ENCODE results near the gene IGLL1. TPM values are rescaled to one million over a fixed set of nuclear protein-coding genes. Genes with fewer than 3 reads are reported as not detected.
"Not testable (repeated sequence)": the region's sequence is repeated elsewhere in the genome, so short reads cannot be mapped to it uniquely, and the experiment has no call there.

Gene IGLL1
- total RNA-seq, 1 donor from 2014 or later = not detected

DNA sequence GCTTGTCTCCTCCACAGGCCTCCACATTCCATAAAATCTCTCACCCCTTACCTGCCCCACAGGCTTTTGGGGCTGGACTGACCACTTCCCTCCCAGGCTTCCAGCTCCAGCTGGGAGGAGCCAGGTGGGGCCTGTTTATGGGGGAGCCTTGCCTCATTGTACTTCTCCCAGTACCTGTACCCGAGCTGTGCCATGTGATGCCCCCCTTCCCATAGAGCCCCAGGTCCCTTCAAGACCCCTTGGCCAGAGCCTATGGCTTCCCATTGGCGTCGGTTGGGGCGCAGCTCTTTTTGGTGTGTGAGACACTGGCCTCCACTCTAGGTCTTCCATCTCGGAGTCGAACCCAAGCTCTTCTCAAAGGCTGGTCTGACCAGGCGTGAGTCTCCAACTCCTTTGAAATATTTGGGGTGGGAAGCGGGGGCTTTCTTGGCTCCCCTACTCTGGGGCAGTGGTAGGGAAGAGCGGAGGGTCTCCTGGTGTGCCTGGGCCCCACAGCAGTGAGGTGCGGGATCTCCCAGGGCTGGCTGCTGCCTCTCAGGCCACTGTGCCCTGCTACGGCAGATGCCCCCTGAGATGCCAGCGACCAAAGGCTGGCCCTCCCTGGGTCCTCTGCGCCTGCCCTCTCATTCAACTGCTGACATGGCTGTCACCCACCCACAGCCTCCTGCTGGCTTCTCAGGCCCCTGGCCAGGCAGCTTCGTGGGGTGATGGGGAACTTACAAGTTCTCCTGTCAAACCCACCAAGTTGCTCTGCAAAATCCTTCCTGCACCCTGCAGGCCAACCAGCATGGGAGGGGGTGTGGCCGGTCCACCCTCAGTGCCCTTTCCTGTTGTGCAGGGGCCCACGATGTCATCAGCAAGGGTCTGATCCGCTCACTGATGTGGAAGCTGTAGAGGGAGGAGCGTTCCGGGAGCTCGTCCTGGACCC is 26.4 kb upstream of the IGLL1 start:
- H3K27ac Mint-ChIP-seq = no peak overlapping the region
- H3K4me1 Mint-ChIP-seq (ENCODE audit: unreplicated experiment) = no peaks in the 10 kb centered on the region
- TF ChIP-seq, protein P1, sequence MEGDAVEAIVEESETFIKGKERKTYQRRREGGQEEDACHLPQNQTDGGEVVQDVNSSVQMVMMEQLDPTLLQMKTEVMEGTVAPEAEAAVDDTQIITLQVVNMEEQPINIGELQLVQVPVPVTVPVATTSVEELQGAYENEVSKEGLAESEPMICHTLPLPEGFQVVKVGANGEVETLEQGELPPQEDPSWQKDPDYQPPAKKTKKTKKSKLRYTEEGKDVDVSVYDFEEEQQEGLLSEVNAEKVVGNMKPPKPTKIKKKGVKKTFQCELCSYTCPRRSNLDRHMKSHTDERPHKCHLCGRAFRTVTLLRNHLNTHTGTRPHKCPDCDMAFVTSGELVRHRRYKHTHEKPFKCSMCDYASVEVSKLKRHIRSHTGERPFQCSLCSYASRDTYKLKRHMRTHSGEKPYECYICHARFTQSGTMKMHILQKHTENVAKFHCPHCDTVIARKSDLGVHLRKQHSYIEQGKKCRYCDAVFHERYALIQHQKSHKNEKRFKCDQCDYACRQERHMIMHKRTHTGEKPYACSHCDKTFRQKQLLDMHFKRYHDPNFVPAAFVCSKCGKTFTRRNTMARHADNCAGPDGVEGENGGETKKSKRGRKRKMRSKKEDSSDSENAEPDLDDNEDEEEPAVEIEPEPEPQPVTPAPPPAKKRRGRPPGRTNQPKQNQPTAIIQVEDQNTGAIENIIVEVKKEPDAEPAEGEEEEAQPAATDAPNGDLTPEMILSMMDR (conservative IDR thresholded peaks at IDR 0.05) = no peak
- no peak for DNase-seq (ENCODE audit: extremely low spot score, unreplicated experiment)
- H3K9me3 Mint-ChIP-seq = no peaks in the 10 kb centered on the region
- no peaks in the 10 kb centered on the region for H3K27me3 Mint-ChIP-seq
- H3K4me3 Mint-ChIP-seq = no peak overlapping the region
- H3K36me3 Mint-ChIP-seq = no peaks in the 10 kb centered on the region

DNA sequence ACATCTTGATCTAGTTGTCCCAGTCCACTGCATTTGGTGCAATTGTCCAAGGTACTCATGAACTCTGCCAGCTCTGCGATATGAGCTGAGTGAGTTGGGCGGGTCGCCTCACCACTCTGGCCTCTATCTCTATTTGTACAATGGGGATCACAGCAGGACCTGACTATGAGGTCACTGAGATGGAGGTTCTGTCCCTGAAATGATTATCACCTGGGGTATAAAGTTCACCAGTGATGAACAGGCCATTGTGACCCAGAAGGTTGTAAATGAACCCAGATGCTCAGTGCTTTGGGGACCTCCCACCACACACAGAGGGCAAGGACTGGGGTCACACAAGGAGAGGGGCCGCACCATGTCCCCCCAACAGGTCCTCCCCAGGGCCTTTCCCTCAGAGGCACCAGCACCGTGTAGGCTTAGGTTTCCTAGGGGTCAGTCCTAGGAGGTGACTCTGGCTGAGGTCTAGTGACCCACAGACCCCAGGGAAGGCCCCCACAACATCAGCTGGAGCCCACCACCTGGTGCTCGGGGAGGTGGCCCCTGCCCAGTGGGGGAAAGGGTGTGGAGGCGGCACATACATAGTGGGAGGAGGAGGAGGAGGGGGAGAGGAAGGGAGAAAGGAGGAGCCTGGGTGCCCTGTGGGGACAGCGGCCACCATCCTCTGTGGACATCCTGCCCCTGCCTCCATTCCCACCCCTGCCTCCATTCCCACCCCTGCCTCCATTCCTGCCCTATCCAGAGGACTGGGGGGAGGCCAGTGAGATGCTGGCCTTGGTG is 25.0 kb upstream of the IGLL1 start:
- no peak for DNase-seq (ENCODE audit: extremely low spot score, unreplicated experiment)
- Mint-ChIP-seq H3K4me1 (ENCODE audit: unreplicated experiment) (peaks cover 4% of the 10 kb centered on the region), H3K4me3 (no peak overlapping the region), H3K36me3 (no peaks in the 10 kb centered on the region), H3K9me3 (no peaks in the 10 kb centered on the region), H3K27me3 (no peaks in the 10 kb centered on the region), H3K27ac (no peak overlapping the region)
- TF ChIP-seq, protein P1 (conservative IDR thresholded peaks at IDR 0.05) = no peak

DNA sequence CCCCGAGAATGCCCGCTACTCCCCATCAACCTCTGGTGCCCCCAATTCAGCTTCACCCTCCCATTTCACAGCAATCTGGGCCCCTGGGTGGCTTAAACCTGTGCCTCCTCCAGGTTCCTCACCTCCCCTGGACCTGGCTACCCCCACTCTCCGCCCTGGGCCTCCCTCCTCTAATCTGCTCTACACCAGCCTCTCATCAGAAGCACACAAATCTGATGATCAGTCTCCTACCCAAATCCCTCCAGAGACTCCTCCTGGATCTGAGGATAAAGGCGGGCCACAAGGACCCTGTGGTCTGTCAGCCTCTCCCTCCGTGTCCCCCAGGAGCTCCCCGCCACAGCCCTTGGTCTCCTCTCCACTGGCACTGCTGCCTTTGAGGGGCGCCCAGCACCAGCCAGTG is 23.2 kb upstream of the IGLL1 start:
- DNase-seq (ENCODE audit: extremely low spot score, unreplicated experiment) = no peak
- H3K36me3 Mint-ChIP-seq = no peaks in the 10 kb centered on the region
- no peaks in the 10 kb centered on the region for H3K27me3 Mint-ChIP-seq
- H3K4me3 Mint-ChIP-seq = no peak overlapping the region
- TF ChIP-seq, protein P1 (conservative IDR thresholded peaks at IDR 0.05) = no peak
- H3K9me3 Mint-ChIP-seq = no peaks in the 10 kb centered on the region
- peaks cover 4% of the 10 kb centered on the region for H3K4me1 Mint-ChIP-seq (ENCODE audit: unreplicated experiment)
- H3K27ac Mint-ChIP-seq = no peak overlapping the region

DNA sequence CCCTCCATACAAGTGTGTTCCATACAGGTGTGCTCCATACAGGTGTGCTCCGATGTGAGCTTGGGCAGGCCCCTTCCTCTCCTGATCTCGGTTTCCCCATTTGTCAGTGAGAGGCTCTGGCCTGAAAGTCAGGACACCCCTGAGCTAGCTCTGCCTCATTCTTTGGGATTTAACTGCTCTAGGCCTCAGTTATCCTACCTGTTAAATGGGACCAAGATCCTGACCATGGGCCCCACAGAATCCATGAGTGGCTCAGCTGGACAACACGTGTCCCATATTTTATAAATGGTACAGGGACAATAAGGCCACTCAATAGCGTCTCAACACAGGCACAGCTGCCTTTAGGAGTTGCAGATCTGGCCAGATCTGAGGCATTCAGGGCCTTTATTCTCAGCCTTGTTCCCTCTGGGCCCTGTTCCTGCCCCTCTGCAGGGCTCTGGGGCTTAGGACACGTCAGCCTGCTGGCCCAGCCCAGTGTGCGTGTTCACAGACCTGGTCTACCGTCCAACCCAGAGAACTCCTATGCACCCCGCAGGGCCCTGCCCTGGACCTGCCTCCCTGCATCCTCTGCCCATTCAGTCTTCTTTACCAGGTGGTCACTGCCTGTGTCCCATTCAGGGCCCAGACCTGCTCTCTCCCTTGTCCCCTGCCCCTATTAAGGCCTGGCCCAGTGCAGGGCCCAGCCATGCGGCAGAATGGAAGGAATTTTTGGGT is 18.9 kb upstream of the IGLL1 start:
- TF ChIP-seq, protein P1 (conservative IDR thresholded peaks at IDR 0.05) = no peak

DNA sequence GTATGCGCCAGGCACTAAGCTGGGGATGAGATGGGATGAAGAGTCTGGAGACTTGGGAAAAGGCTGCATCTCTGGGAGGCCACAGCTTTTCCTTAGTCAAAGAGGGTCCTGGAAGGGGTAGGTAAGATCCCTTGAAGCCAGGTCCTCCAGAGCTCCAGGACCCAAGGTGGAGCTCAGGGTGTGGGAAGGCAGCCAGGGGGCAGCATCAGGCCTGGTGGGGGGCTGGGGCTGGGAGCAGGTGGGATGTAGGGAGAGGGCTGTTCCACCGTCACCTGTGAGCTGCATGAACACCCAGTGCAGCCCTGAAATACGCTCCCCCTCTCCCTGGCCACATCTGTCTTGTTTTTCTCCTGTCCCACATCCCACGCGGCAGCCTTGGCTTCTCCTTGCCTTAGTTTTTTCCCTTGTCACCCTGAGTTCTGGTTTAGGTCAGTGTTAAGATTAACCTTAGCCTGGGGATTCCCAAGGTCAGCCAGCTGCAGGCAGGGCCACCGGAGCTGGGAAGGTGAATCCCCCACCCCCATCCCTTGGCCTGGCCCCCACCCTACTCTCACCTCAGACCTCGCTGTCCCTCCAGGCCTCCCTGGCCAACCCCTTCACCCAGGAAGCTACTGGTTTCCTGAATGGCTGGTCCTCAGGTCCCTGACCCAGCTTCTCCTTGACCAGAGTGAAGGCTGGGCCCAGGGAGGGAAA is 17.6 kb upstream of the IGLL1 start:
- not testable (repeated sequence) for H3K9me3 Mint-ChIP-seq; H3K36me3 Mint-ChIP-seq; H3K27me3 Mint-ChIP-seq; H3K4me1 Mint-ChIP-seq (ENCODE audit: unreplicated experiment); H3K4me3 Mint-ChIP-seq; H3K27ac Mint-ChIP-seq; DNase-seq (ENCODE audit: extremely low spot score, unreplicated experiment)

More for the DNA sequence above, 18.9 kb upstream of the IGLL1 start:
- no peak for DNase-seq (ENCODE audit: extremely low spot score, unreplicated experiment)
- H3K9me3 Mint-ChIP-seq = no peaks in the 10 kb centered on the region
- no peak overlapping the region for H3K27ac Mint-ChIP-seq
- peaks cover 4% of the 10 kb centered on the region for H3K4me1 Mint-ChIP-seq (ENCODE audit: unreplicated experiment)
- H3K4me3 Mint-ChIP-seq = no peak overlapping the region
- H3K27me3 Mint-ChIP-seq = peaks cover 7% of the 10 kb centered on the region
- no peaks in the 10 kb centered on the region for H3K36me3 Mint-ChIP-seq

DNA sequence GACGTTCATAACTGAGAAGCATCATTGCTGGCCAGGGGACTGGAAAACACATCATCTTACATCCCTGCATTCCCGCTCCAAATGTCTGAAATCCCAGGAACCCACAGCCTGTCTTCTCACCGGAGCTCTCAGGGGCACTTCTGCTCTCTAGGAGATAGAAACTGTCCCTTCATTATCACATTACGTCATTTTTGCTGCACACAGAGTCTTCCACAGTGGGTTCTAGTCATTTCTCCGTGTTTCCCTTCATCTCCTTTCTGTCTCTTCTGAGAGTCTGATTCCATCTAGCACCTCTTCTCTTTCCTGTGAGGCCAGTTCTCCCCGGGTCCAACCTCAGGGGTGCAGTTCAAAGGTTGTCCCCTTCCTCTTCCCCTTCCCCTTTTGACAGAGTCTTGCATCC is 15.8 kb upstream of the IGLL1 start:
- not testable (repeated sequence) for H3K27ac Mint-ChIP-seq; H3K9me3 Mint-ChIP-seq; H3K4me3 Mint-ChIP-seq; DNase-seq (ENCODE audit: extremely low spot score, unreplicated experiment); H3K27me3 Mint-ChIP-seq; H3K36me3 Mint-ChIP-seq
- H3K4me1 Mint-ChIP-seq (ENCODE audit: unreplicated experiment) = peaks cover 11% of the 10 kb centered on the region

Data from type B pancreatic cell (in vitro differentiated cells).